ENCODE data around the gene EDN3. TPM values are rescaled to one million over a fixed set of nuclear protein-coding genes. Genes with fewer than 3 reads are reported as not detected.

EDN3 gene
- total RNA-seq, 1 experiment from 2014 or later: not detected

- Histone ChIP-seq H3K4me3 (replicated peaks in 1 of 2; ENCODE audit: low read depth in 1 of 2, low read length in 2 of 2) (no peak overlapping the region), H4K20me1 (ENCODE audit: insufficient read depth) (no peaks in the 10 kb centered on the region), H3K4me1 (ENCODE audit: control insufficient read depth in 1 of 2, insufficient read depth in 2 of 2, low read length in 2 of 2) (no peaks in the 10 kb centered on the region), H3K27ac (ENCODE audit: low read depth, low read length) (no peak overlapping the region), H3K4me2 (ENCODE audit: low read length) (no peak overlapping the region), H3K9me3 (ENCODE audit: control insufficient read depth in 1 of 2, insufficient read depth in 1 of 2, low read depth in 1 of 2, low read length in 2 of 2) (no peaks in the 10 kb centered on the region), H3K27me3 (ENCODE audit: insufficient read depth, low read length) (peaks cover 71% of the 10 kb centered on the region), H3K79me2 (ENCODE audit: insufficient read depth, low read length) (no peaks in the 10 kb centered on the region), H3K9ac (ENCODE audit: low read length) (no peak overlapping the region), H3K9me2 (ENCODE audit: insufficient read depth) (no peaks in the 10 kb centered on the region), H3K36me3 (ENCODE audit: control insufficient read depth in 1 of 2, insufficient read depth in 2 of 2, low read length in 2 of 2) (no peaks in the 10 kb centered on the region), H2AFZ (ENCODE audit: low read depth, low read length, poor library complexity, severe bottlenecking) (no peak overlapping the region)
- ATAC-seq (no peak), DNase-seq (ENCODE audit: low read depth, low spot score) (no peak)
- RAD21 ChIA-PET (ENCODE audit: low non-redundant PET in 1 of 2, low total read pairs in 2 of 2, uncharacterized antibody in 2 of 2, unreplicated experiment in 2 of 2): no interaction called here
- intact Hi-C loops (cut with micrococcal nuclease): no loop called here
- TF ChIP-seq JUND (IDR thresholded peaks at IDR 0.05) (no peak), POLR2A (IDR thresholded peaks at IDR 0.05; ENCODE audit: borderline replicate concordance, extremely low read depth, insufficient read depth, insufficient read length) (no peak), EGR1 (IDR thresholded peaks at IDR 0.05; ENCODE audit: low read depth) (no peak), FOSL1 (IDR thresholded peaks at IDR 0.05; ENCODE audit: low read depth) (no peak), REST (IDR thresholded peaks at IDR 0.05; ENCODE audit: low read depth) (no peak), CTCF (IDR thresholded peaks at IDR 0.05 in 2 of 3, conservative IDR thresholded peaks at IDR 0.05 in 1 of 3; ENCODE audit: borderline replicate concordance in 1 of 3, insufficient read depth in 1 of 3, low read depth in 2 of 3, low read length in 2 of 3) (no peak), SP1 (IDR thresholded peaks at IDR 0.05; ENCODE audit: low read depth) (no peak), ELF1 (IDR thresholded peaks at IDR 0.05; ENCODE audit: borderline replicate concordance, low read depth) (no peak)
- TF ChIP-seq, protein P1, sequence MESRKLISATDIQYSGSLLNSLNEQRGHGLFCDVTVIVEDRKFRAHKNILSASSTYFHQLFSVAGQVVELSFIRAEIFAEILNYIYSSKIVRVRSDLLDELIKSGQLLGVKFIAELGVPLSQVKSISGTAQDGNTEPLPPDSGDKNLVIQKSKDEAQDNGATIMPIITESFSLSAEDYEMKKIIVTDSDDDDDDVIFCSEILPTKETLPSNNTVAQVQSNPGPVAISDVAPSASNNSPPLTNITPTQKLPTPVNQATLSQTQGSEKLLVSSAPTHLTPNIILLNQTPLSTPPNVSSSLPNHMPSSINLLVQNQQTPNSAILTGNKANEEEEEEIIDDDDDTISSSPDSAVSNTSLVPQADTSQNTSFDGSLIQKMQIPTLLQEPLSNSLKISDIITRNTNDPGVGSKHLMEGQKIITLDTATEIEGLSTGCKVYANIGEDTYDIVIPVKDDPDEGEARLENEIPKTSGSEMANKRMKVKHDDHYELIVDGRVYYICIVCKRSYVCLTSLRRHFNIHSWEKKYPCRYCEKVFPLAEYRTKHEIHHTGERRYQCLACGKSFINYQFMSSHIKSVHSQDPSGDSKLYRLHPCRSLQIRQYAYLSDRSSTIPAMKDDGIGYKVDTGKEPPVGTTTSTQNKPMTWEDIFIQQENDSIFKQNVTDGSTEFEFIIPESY (IDR thresholded peaks at IDR 0.05; ENCODE audit: extremely low read depth, insufficient replicate concordance, low read length): no peak
- BruUV-seq (replicated peaks): no TSS peak
- POLR2A ChIA-PET: no interaction called here
- CTCF ChIA-PET: interaction anchor here (0.7 kb wide), 1 partner anchor 178 kb away, joined by 3 read pairs; no protein-coding TSS in a partner anchor
Observed at GRCh38 chr20:59253325-59253724, 47.1 kb upstream of the EDN3 start.

Measured in HCT116 (cell line).